GOT3 (cell line): ENCODE results near the gene SLC66A2.
"Not testable (repeated sequence)": the region's sequence is repeated elsewhere in the genome, so short reads cannot be mapped to it uniquely, and the experiment has no call there.

ENCODE experiments used
- DNase-seq: peaks from one replicate; lab custom pipeline; 2025; ENCODE audit warnings: mixed read lengths; lab: John Stamatoyannopoulos, UW

Gene SLC66A2

GRCh38 chr18:79881695-79882094 lies 69.8 kb downstream of the SLC66A2 start:
- DNase-seq: no peak

DNA sequence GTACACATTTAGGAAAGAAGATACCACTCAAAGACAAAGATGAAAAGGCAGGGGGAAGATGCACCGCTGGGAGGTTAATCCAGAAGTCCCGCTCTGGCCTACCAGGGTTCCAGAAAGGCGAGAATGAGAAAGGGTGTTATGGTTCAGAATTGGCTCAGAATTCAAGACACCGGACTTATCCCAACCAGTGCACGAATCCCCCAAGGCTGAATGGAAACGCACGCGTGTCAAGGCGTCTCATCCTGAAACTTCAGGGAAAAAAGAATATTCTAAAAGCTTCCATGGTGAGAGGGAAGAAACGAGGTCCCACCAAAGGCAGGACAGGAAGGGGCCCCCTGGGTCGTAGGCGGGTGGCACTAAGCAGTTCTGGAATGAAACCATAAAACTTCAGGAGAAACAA lies 71.9 kb downstream of the SLC66A2 start:
- DNase-seq: no peak

DNA sequence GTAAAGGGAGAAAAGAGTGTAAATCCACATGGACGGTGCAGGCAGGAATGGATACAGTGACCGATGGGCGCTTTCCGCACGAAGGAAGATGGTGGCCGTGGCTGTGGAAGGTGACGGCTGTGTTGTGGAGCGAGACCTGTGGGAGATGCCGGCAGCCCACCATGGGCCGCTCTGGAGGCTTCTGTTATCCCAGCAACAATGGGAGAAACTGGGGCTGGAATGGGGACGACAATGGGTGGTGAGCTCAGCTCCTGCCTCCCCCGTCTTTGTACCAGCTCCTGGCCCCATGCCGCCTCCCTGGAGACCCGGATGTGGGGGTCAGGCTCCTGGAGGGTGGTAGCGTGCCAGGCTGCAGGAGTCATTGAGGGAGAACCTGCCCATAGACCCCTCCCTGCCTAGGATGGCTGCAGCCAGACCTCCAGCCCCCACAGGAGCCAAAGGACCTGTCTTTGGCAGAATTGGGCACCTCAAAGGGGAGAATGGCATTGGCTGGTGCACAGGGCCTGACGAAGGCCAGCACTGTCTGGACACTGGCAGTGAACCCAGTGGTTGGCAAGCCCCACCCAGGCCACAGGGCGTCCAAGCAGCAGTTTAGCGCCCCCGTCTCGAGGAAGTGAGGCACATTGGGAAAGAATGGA lies 72.6 kb downstream of the SLC66A2 start:
- no peak for DNase-seq

GRCh38 chr18:79878246-79878645 lies 73.2 kb downstream of the SLC66A2 start:
- DNase-seq: not testable (repeated sequence)

DNA sequence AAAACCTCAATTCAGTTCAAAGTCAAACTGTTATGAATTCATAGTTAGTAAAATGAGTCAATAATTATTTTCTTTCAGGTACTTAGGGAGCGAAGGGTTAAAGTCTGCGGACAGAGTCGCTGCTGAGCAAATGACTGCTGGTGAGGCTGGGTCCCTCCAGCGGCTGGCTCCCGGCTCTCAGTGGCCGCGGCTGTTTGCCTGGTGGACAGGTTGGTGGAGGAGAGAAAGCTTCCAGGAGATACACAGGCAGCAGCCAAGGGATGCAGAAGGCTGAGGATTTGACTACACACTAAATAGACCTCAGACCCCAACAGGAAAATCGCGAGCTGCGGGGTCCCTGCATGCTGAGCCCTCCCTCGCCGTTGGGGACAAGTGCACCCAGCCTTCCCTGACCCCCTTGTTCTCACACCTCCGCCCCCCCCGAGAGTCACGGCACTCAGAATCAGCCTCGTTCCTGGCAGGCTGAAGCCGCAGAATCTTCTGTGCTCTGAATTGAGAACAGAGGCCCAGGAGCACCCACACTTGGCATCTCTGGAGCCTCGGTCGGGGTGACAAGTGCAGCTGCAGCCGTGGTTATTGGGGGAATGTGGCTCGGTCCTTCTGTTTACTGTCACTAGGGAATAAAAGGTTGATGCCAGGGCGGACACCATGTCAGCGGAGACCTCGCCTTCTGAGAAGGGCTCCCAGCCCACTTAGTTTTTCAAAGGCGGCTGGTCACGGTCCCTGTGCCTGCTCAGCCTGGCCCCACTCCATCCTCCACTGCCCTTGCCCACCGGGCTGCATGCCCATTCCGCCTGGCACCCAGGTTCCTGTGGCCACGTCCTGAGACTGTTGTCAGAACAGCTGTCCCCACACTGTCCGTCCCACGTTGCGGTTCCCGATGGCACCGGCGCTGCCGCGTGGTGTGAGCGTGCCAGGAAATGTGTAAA lies 74.0 kb downstream of the SLC66A2 start:
- no peak for DNase-seq

GRCh38 chr18:79876497-79876896 lies 75.0 kb downstream of the SLC66A2 start:
- no peak for DNase-seq

- DNase-seq: no peak
Observed at GRCh38 chr18:79875931-79876461, 75.5 kb downstream of the SLC66A2 start.

DNA sequence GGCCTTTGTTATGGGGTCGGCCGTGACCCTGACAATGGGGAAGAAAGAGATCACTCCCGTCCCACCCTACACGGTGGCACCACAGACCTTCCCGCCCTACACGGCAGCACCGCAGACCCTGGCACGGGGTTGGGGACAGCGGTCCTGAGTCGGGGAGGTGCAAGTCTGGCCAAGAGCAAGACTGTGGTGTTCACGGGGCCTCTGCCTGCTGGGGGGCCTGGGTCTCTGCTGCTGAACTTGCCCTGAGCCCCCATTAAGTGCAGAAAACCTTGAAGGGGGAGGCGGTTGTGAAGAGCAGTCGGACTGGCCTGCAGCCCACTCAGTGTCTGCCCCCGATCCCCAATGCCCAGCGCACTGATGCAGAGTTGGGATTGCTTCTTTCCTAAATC lies 75.9 kb downstream of the SLC66A2 start:
- DNase-seq: no peak

DNA sequence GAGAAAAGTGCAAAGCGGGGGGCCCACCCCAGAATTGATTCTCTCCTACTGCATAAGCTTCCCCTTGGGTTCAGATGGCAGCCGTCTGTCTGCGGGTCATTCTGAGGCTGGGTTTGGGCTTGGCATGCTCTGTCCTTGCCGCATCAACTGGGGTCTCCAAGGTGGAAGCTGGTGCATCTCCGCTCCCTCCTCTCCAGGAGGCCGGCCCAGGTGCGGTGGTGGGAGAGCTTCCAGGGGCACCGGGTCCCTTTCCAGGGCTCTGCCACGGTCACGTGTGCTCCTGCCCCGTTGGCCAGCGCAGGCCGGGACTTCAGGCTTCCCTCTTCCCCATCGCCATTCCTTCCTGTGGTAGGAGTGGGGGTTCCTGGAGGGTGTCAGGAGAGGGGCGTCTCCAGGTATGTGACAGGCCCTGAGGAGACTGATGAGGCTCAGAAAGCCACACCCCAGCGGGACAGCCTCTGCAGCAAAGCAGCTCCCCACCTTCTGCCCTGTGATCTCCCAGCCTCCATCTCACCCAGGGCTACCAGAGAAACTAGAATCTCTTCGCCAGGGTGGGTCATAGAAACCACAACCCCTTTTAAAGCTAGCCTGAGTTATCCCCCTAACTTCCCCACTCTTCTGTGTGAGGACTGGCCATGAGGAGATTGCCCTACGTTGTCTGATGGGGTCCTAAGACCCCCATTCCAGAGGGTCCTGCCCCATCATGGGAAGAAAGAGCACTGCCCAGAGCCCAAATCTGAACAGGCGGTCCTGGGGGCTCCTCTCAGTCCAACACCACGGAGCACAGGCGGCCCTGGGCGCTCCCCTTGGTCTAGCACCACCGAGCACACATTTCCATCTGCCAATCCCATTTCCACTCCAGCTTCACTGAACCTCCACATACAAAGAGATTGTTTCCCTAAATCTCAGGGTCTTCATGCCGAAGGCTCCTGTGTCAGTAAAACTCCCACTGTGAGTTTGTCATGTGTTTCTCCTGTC lies 76.6 kb downstream of the SLC66A2 start:
- no peak for DNase-seq

DNA sequence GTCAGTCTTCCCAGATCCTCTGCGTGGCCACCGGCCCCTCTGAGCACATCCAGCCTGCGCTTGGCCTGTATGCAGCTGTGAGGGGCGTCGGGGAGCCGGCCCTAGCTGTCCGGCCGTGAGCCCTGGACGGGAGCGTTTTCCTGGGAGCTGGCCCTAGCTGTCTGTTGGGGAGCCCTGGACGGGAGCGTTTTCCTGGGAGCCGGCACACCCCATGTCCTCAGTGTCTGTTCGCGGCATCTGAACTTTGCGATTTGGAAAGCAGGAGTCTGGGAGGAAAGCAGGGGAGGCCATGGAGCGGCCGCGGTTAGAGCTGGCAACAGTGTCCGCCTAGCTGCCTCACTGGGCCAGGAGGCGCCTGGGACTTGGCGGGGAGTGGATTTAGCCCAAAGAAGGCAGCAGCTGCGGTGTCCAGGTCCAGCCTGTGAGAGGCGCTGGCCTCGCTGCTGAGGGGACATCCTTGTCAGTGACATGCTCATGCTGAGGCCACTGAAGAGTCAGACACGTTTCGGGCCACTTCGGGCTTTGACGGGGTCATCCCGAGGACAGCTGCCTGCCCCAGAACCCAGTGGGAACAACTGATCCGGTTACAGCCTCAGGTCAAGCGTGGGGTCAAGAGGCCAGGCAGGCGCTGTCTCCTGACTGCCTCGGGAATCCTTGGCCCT lies 77.9 kb downstream of the SLC66A2 start:
- DNase-seq: no peak

GRCh38 chr18:79872527-79873444 lies 78.7 kb downstream of the SLC66A2 start:
- no peak for DNase-seq

DNA sequence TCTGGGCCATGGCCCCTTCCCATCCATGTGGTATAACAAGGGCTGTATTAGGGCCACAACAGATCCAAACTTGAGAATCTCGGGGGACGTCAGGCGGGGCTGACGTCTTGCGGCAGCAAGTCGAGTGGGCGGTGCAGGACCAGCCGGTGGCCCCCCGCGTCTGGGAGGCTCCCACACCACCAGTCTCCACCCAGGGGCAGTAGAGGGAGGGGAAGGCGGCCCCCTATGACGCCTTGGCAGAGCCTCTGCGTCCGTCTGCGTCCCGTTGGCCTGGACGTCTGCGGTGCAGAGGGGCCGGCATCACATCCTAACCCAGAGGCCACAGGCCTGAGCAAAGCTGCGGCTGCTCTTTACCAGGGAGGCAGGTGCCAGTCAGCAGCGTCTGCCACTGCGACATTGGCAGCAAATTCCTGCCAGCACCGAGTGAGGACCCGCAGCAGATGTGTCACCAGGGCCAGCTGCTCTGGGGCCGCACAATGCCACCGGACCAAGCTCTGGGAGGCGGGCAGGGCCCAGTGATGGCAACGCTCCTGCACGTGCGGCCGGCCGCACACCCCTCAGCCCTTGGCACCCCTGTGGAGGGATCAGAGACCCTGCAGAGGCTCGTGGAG lies 79.9 kb downstream of the SLC66A2 start:
- DNase-seq: no peak

DNA sequence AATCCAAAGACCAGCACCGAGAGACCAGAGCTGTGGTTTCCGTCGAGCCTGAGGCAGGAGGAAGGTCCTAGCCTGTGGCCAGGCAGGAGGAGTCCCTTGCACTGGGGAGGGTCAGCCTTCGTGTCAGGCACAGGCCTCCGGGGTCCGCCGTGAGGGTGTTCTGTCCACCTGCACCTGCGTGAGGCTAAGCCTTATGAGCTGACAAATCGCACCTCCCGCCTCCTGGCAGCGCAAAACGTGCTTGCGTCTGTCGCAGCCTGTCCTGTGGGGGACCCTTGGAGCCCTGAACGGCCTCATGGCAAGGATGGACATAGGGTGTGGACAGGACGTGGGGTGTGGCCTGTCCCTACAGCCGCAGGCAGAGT lies 80.4 kb downstream of the SLC66A2 start:
- no peak for DNase-seq

- no peak for DNase-seq
Observed at GRCh38 chr18:79870301-79871025, 81.0 kb downstream of the SLC66A2 start.

GRCh38 chr18:79869591-79870300 lies 81.7 kb downstream of the SLC66A2 start:
- DNase-seq: no peak

GRCh38 chr18:79868811-79869541 lies 82.5 kb downstream of the SLC66A2 start:
- no peak for DNase-seq

DNA sequence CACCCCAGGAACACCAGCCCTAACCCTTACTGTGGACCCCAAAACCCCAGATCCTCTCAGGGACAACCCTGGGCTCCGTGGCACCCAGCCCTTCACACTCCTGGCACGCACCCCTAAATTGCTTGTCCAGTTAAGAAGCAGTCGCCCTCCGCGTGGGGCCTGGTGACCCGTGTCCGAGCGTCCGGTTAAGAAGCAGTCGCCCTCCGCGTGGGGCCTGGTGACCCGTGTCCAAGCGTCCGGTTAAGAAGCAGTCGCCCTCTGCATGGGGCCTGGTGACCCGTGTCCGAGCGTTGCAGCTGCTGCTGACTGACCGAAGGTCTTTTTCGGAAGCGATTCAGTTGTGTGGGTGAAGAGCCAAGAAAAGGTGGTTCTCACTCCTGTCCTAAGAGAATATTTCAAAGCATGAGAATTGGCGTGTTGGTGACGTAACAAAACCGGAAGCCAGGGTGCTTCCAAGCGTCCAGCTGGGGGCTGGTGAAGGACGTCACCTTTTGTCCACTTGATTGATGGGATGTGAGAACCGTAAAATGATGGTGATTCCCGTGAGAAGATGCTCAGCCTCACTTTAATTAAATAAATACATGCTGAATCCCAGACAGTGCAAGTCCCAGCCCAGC lies 83.2 kb downstream of the SLC66A2 start:
- no peak for DNase-seq
